Hepatocyte (in vitro differentiated cells): ENCODE results near the gene UBE2D2.
"Not testable (repeated sequence)": the region's sequence is repeated elsewhere in the genome, so short reads cannot be mapped to it uniquely, and the experiment has no call there.

ENCODE experiments used
- CTCF ChIP-seq: fragments of 200-600 bp; sonication (generic); IDR thresholded peaks from 2 replicates; pipeline ENCODE4 v1.5.1; 2016; ENCODE audit warnings: antibody characterized with exemption, mild to moderate bottlenecking; ENCODE audit not compliant: poor library complexity
- EZH2 ChIP-seq: fragments of 200-600 bp; sonication (generic); IDR thresholded peaks from 2 replicates; pipeline ENCODE4 v1.6.1; 2016; ENCODE audit warnings: antibody characterized with exemption, mild to moderate bottlenecking, borderline replicate concordance
- EZH2phosphoT487 ChIP-seq: fragments of 200-600 bp; sonication (generic); IDR thresholded peaks from one replicate; pipeline ENCODE4 v1.6.1; 2018; ENCODE audit warnings: antibody characterized with exemption, mild to moderate bottlenecking, low read depth, moderate library complexity; ENCODE audit not compliant: unreplicated experiment, severe bottlenecking

GRCh38 chr5:139550051-139550872 is 10.9 kb upstream of the UBE2D2 start:
- not testable (repeated sequence) for TF ChIP-seq CTCF, EZH2phosphoT487, EZH2
